Left lung (tissue), 10 donors: ENCODE measurements around the gene LAMA2. TPM values are rescaled to one million over a fixed set of nuclear protein-coding genes. Genes with fewer than 3 reads are reported as not detected.

Source experiments
- ATAC-seq: fragments of 200-7000 bp; cut with Tn5 transposase; one replicate; pipeline ENCODE4 v1.9.1; 2020; ENCODE audit warnings: moderate library complexity
- DNase-seq, 4 donors: peaks; one replicate each; pipeline ENCODE4 v3.0.0-alpha.2; 2013 to 2020
- H3K27ac ChIP-seq, 2 donors: fragments of 200-600 bp; sonication (generic) in 1 of 2; one replicate each; pipeline versions ENCODE4 v1.5.0 to v1.8.0; 2020 to 2021
- H3K27me3 ChIP-seq, 2 donors: fragments of 200-600 bp; sonication (generic) in 1 of 2; one replicate each; pipeline versions ENCODE4 v1.5.0 to v1.8.0; 2020 to 2021
- H3K36me3 ChIP-seq, 2 donors: fragments of 200-600 bp; sonication (generic) in 1 of 2; one replicate each; pipeline versions ENCODE4 v1.5.0 to v1.8.0; 2020 to 2021
- H3K4me1 ChIP-seq, 2 donors: fragments of 200-600 bp; one replicate each; pipeline ENCODE4 v1.8.0; 2021
- H3K4me3 ChIP-seq, 2 donors: fragments of 200-600 bp; sonication (generic) in 1 of 2; one replicate each; pipeline versions ENCODE4 v1.5.0 to v1.8.0; 2020 to 2021; ENCODE audit warnings: mild to moderate bottlenecking in 1 of 2
- H3K9me3 ChIP-seq, 2 donors: fragments of 200-600 bp; sonication (generic) in 1 of 2; one replicate each; pipeline versions ENCODE4 v1.5.0 to v1.8.0; 2020 to 2021
- CTCF ChIP-seq, 2 donors: fragments of 200-600 bp; sonication (generic) in 1 of 2; IDR thresholded peaks; one replicate each; pipeline versions ENCODE4 v1.5.0 to v1.8.0; 2021; ENCODE audit warnings: antibody characterized with exemption in 2 of 2
- intact Hi-C, 2 donors: fragments of 100-400 bp; cut with DNase I; formaldehyde crosslinking; loops; one replicate each; pipeline versions ENCODE4 v1.11.2 to v1.14.2; 2022
- polyA plus RNA-seq, 6 donors: library from polyadenylated mRNA; unstranded; fragments of 120-200 nt; gene quantifications; one replicate each; pipeline ENCODE4 v1.2.1, GENCODE V29; 2013; ENCODE audit not compliant: insufficient read length in 6 of 6
- total RNA-seq, 2 donors: library from RNA; stranded (reverse); fragmentation: NEBNext Ultra II Directional; extraction: Animal tissue kit (Norgen Biotek cat#: 25700); gene quantifications; one replicate each; pipeline ENCODE4 v1.2.1, GENCODE V29; 2021
- donor health status: DM: no; HTN: yes; CAD: no.
- donor health status: DM: no; HTN: no; CAD: no.

LAMA2 gene
- total and polyA plus RNA-seq, 8 donors: 32.7 to 91.7 (median 64.7) TPM

DNA sequence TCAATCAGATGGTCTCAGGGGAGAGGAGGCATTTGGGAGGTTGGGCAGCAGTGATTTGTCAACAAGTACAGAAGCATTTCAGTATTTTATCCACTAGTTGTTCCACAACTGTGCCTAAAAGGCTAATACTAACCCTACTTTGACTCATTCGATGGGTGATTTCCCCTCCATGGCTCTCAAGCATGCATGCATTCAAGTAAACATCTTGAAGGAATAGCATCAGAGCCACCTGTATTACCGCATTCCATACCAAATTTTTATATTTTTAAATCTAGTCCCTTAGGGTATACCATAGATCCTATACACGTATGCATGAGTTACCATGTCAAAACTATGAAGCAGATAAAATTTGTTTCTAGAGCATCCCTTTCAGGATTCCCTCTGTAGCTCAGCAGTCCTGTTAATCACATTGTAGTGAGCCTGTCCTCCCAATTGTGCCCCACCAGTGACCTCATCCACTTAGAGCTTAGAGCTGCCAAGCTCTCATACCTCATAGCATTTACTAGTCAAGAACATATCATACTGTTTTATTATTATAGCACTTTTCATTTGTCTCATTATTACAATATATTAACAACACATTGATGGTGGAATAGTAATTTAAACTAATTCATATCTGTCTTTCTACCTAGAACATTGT is 213.8 kb downstream of the LAMA2 start:
- no peak for TF ChIP-seq CTCF (IDR thresholded peaks at IDR 0.05)
- H3K4me1 ChIP-seq: peaks cover 0 to 6% of the 10 kb centered on the region in 2 donors
- no peaks in the 10 kb centered on the region for H3K36me3 ChIP-seq
- intact Hi-C loops: no loop called here
- no peak overlapping the region for H3K27ac ChIP-seq
- no peaks in the 10 kb centered on the region for H3K27me3 ChIP-seq
- no peaks in the 10 kb centered on the region for H3K9me3 ChIP-seq
- DNase-seq (no peak), ATAC-seq (no peak)
- H3K4me3 ChIP-seq: no peak overlapping the region

DNA sequence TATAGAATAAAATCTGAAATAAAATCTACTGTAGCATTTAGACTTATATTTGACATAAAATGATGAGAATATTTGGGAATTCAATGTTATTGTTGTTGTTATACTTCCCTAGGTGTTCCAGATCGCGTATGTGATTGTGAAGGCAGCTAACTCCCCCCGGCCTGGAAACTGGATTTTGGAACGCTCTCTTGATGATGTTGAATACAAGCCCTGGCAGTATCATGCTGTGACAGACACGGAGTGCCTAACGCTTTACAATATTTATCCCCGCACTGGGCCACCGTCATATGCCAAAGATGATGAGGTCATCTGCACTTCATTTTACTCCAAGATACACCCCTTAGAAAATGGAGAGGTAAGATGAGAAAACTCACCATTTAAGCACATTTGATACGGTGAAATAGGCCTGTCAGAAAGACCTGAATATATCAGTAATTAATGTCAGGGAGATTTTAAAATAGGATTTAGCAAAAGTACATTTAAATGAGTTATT is 215.2 kb downstream of the LAMA2 start:
- no peak for ATAC-seq
- H3K27ac ChIP-seq: no peak overlapping the region
- no peak for DNase-seq
- H3K9me3 ChIP-seq: no peaks in the 10 kb centered on the region
- H3K4me1 ChIP-seq: peaks cover 0 to 6% of the 10 kb centered on the region in 2 donors
- no peak overlapping the region for H3K4me3 ChIP-seq
- intact Hi-C loops: no loop called here
- H3K27me3 ChIP-seq: no peaks in the 10 kb centered on the region
- no peaks in the 10 kb centered on the region for H3K36me3 ChIP-seq
- no peak for TF ChIP-seq CTCF (IDR thresholded peaks at IDR 0.05)

DNA sequence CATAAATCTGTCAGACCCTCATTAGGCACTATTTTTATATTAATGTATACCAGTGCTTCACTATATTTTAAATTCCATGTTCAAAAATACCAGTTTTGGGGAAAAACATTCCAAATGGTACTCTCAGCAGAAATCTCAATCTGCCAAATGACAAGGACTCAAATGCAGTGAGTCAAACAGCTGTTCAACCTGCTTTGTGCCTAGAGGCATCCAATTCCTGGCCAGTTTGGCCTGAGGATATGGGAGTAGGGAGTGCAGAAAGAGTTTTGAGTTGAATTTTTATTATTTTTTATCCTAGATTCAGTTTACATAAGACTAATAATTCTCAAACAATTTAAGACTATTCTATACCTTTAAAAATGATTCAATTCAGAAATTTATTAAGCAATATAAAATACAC is 216.8 kb downstream of the LAMA2 start:
- ATAC-seq: no peak
- Histone ChIP-seq H3K4me1 (no peaks in the 10 kb centered on the region), H3K36me3 (no peaks in the 10 kb centered on the region), H3K4me3 (no peak overlapping the region), H3K9me3 (no peaks in the 10 kb centered on the region), H3K27ac (no peak overlapping the region), H3K27me3 (no peaks in the 10 kb centered on the region)
- intact Hi-C loops: no loop called here
- no peak for DNase-seq
- TF ChIP-seq CTCF (IDR thresholded peaks at IDR 0.05): no peak

DNA sequence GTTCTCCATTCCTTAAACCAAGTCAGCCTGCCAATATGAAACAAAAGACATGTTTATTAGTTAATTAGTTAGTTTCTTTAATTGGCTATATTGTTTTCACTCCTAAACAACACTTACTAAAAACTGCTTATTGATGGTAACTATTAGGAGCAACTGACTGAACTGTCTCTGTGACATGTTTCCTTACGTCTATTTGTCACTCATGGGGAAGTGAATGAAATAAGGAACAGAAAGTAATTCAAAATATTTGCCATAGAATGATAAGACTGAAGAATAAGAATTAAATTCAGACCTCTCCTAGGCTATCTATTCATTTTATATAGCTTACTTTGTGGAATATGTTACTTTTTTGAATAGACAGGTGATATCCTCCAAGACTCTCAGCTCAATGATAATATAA is 217.2 kb downstream of the LAMA2 start:
- intact Hi-C loops: no loop called here
- Histone ChIP-seq H3K27me3 (no peaks in the 10 kb centered on the region), H3K36me3 (no peaks in the 10 kb centered on the region), H3K4me3 (no peak overlapping the region), H3K4me1 (no peaks in the 10 kb centered on the region), H3K9me3 (no peaks in the 10 kb centered on the region), H3K27ac (no peak overlapping the region)
- no peak for TF ChIP-seq CTCF (IDR thresholded peaks at IDR 0.05)
- no peak for DNase-seq
- ATAC-seq: no peak

GRCh38 chr6:129102741-129103140 is 219.8 kb downstream of the LAMA2 start:
- ATAC-seq: peak; percentile 74
- Histone ChIP-seq H3K4me3 (no peak overlapping the region), H3K4me1 (no peaks in the 10 kb centered on the region), H3K27ac (peak overlapping the region in 1 of 2 donors; percentile 46), H3K27me3 (no peaks in the 10 kb centered on the region), H3K36me3 (no peaks in the 10 kb centered on the region), H3K9me3 (no peaks in the 10 kb centered on the region)
- no peak for TF ChIP-seq CTCF (IDR thresholded peaks at IDR 0.05)
- intact Hi-C loops: no loop called here
- DNase-seq: peak in 2 of 4 donors; percentile 78 to 86
